ENCODE results near the gene ATXN2. TPM values are rescaled to one million over a fixed set of nuclear protein-coding genes. Genes with fewer than 3 reads are reported as not detected.
A peak's percentile ranks its signal among the peaks of the same experiment; 100 is the strongest.

The ATXN2 gene
- total RNA-seq, 2 experiments from 2014 or later: 32.2 to 35.6 TPM

DNA sequence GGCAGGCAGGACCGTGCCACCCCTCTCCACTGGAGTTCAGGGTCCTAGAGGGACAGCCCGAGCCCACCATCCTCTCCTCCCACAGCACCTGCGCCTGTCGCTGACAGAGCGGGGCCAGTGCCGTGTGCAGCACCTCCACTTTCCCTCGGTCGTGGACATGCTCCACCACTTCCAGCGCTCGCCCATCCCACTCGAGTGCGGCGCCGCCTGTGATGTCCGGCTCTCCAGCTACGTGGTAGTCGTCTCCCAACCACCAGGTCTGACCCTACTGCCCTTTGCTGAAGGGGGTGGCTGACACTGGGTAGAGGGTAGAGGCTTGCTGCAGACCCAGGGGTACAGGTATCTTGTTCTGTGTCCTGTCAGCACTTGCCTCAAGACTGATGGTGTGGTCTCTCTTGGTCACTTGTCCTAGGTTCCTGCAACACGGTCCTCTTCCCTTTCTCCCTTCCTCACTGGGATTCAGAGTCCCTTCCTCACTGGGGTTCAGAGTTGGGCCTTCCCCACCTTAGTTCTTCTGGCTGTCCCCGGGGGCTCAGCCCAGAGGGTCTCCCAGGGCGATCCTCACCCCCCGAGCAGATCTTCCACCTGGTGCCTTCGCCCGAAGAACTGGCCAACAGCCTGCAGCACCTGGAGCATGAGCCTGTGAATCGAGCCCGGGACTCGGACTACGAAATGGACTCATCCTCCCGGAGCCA, 151.4 kb downstream of the ATXN2 start:
- DNase-seq: no peak
- no peak for ATAC-seq
- Mint-ChIP-seq H3K4me3 (no peak overlapping the region), H3K4me1 (ENCODE audit: low read depth) (peaks cover 78% of the 10 kb centered on the region), H3K27ac (peak overlapping the region; percentile 56), H3K9me3 (no peaks in the 10 kb centered on the region), H3K36me3 (ENCODE audit: low read depth) (peaks cover 59% of the 10 kb centered on the region), H3K27me3 (no peaks in the 10 kb centered on the region)
- POLR2A ChIA-PET: interaction anchor here (0.9 to 3.7 kb wide), 7 partner anchors 10 to 49 kb away, joined by 3 to 28 read pairs (median 4); partner anchors contain the start of gene SH2B3
- CTCF ChIA-PET: interaction anchor here (1.0 to 40.2 kb wide), 2 partner anchors 43 to 117 kb away, joined by 3 to 1222 read pairs; partner anchors contain the start of gene SH2B3
- intact Hi-C loops (cut with micrococcal nuclease): no loop called here
- TF ChIP-seq, protein P1, sequence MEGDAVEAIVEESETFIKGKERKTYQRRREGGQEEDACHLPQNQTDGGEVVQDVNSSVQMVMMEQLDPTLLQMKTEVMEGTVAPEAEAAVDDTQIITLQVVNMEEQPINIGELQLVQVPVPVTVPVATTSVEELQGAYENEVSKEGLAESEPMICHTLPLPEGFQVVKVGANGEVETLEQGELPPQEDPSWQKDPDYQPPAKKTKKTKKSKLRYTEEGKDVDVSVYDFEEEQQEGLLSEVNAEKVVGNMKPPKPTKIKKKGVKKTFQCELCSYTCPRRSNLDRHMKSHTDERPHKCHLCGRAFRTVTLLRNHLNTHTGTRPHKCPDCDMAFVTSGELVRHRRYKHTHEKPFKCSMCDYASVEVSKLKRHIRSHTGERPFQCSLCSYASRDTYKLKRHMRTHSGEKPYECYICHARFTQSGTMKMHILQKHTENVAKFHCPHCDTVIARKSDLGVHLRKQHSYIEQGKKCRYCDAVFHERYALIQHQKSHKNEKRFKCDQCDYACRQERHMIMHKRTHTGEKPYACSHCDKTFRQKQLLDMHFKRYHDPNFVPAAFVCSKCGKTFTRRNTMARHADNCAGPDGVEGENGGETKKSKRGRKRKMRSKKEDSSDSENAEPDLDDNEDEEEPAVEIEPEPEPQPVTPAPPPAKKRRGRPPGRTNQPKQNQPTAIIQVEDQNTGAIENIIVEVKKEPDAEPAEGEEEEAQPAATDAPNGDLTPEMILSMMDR (IDR thresholded peaks at IDR 0.05): no peak

DNA sequence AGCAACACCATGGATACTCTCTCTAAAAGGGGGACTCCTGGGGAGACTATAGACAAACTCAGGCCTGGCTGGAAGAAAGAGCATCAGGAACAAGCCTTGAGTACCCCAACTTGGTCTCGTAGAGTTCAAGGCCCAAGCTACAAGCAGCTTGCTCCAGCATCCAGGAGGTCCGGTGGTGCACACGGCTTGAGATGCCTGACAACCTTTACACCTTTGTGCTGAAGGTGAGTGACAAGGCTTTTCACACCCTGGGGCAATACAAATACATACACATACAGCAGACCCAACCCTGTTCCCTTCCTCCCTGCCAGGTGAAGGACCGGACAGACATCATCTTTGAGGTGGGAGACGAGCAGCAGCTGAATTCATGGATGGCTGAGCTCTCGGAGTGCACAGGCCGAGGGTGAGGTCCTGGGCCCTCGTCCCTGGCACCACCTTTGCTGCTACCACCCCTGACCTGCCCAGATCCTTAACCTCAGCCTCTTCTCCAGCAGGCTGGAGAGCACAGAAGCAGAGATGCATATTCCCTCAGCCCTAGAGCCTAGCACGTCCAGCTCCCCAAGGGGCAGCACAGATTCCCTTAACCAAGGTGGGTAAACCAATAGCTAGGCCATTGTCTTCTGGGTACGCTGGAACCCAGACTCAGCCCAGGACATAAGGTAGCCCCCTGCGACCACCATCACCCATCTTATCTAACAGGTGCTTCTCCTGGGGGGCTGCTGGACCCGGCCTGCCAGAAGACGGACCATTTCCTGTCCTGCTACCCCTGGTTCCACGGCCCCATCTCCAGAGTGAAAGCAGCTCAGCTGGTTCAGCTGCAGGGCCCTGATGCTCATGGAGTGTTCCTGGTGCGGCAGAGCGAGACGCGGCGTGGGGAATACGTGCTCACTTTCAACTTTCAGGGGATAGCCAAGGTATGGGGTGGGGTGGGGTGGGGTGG, 152.2 kb downstream of the ATXN2 start:
- ChIA-PET CTCF (interaction anchor here (1.0 to 40.2 kb wide), 2 partner anchors 42 to 116 kb away, joined by 3 to 1222 read pairs; partner anchors contain the start of gene SH2B3), POLR2A (interaction anchor here (1.0 to 5.4 kb wide), 6 partner anchors 9 to 50 kb away, joined by 3 to 41 read pairs (median 20); no protein-coding TSS in a partner anchor)
- Mint-ChIP-seq H3K27ac (peak overlapping the region; percentile 69), H3K9me3 (no peaks in the 10 kb centered on the region), H3K36me3 (ENCODE audit: low read depth) (peaks cover 61% of the 10 kb centered on the region), H3K27me3 (no peaks in the 10 kb centered on the region), H3K4me1 (ENCODE audit: low read depth) (peaks cover 85% of the 10 kb centered on the region), H3K4me3 (no peak overlapping the region)
- intact Hi-C loops (cut with micrococcal nuclease): no loop called here
- DNase-seq (no peak), ATAC-seq (no peak)
- TF ChIP-seq, protein P1 (IDR thresholded peaks at IDR 0.05): no peak

GRCh38 chr12:111445726-111446581, 153.2 kb downstream of the ATXN2 start:
- TF ChIP-seq, protein P1 (IDR thresholded peaks at IDR 0.05): no peak
- Mint-ChIP-seq H3K9me3 (no peaks in the 10 kb centered on the region), H3K27ac (peak overlapping the region; percentile 69), H3K4me1 (ENCODE audit: low read depth) (peaks cover 85% of the 10 kb centered on the region), H3K36me3 (ENCODE audit: low read depth) (peaks cover 58% of the 10 kb centered on the region), H3K4me3 (no peak overlapping the region), H3K27me3 (no peaks in the 10 kb centered on the region)
- CTCF ChIA-PET: interaction anchor here (2.9 to 40.2 kb wide), 2 partner anchors 15 to 41 kb away, joined by 21 to 1222 read pairs; partner anchors contain the start of gene SH2B3
- no peak for DNase-seq
- POLR2A ChIA-PET: interaction anchor here (0.6 to 5.4 kb wide), 9 partner anchors 8 to 1568 kb away, joined by 3 to 41 read pairs (median 17); no protein-coding TSS in a partner anchor
- no peak for ATAC-seq
- intact Hi-C loops (cut with micrococcal nuclease): loop anchor here (2.0 kb wide), 1 partner anchor 15 kb away; no protein-coding TSS in a partner anchor

- ATAC-seq (peak; percentile 90), DNase-seq (peak; percentile 96)
- H3K4me1 Mint-ChIP-seq (ENCODE audit: low read depth): peaks cover 85% of the 10 kb centered on the region
- H3K9me3 Mint-ChIP-seq: no peaks in the 10 kb centered on the region
- H3K36me3 Mint-ChIP-seq (ENCODE audit: low read depth): peaks cover 58% of the 10 kb centered on the region
- TF ChIP-seq, protein P1 (IDR thresholded peaks at IDR 0.05): no peak
- peak overlapping the region; percentile 26 for H3K4me3 Mint-ChIP-seq
- H3K27me3 Mint-ChIP-seq: no peaks in the 10 kb centered on the region
- H3K27ac Mint-ChIP-seq: peak overlapping the region; percentile 69
- intact Hi-C loops (cut with micrococcal nuclease): loop anchor here (2.0 to 5.0 kb wide), 2 partner anchors 14 to 43 kb away; no protein-coding TSS in a partner anchor
- CTCF ChIA-PET: interaction anchor here (1.0 to 40.2 kb wide), 6 partner anchors 10 to 550 kb away, joined by 3 to 1222 read pairs (median 14); partner anchors contain the start of gene SH2B3
- POLR2A ChIA-PET: interaction anchor here (0.6 to 5.4 kb wide), 12 partner anchors 10 to 1567 kb away, joined by 3 to 41 read pairs (median 14); no protein-coding TSS in a partner anchor
Observed at GRCh38 chr12:111444925-111445725, 154.0 kb downstream of the ATXN2 start.

Measured in activated CD8-positive, alpha-beta T cell treated with anti-CD3 and anti-CD28 coated beads for 36 hours (primary cell).